HG03439 (cell line): ENCODE results near the gene TMCO5A.

Source experiments
- ATAC-seq: cut with Tn5 transposase; IDR thresholded peaks from one replicate; pipeline ENCODE4 v1.9.1; 2021; ENCODE audit warnings: mild to moderate bottlenecking, moderate library complexity; ENCODE audit not compliant: unreplicated experiment

Gene TMCO5A

GRCh38 chr15:37967788-37968187 is 33.3 kb downstream of the TMCO5A start:
- no peak for ATAC-seq

- ATAC-seq, result no peak
Measured at GRCh38 chr15:37973856-37974255, 39.4 kb downstream of the TMCO5A start.

- no peak for ATAC-seq
Measured at GRCh38 chr15:37978231-37978630, 43.8 kb downstream of the TMCO5A start.

GRCh38 chr15:37979671-37980409 is 45.4 kb downstream of the TMCO5A start:
- ATAC-seq, result no peak

- no peak for ATAC-seq
Measured at GRCh38 chr15:37981201-37981600, 46.8 kb downstream of the TMCO5A start.

GRCh38 chr15:37981775-37982174 is 47.3 kb downstream of the TMCO5A start:
- no peak for ATAC-seq

- ATAC-seq, result no peak
Measured at GRCh38 chr15:37984368-37984767, 49.9 kb downstream of the TMCO5A start.

GRCh38 chr15:37995461-37996347 is 61.3 kb downstream of the TMCO5A start:
- ATAC-seq, result peak; percentile 73
